ENCODE measurements around the gene EAPP.
"Not testable (repeated sequence)": the region's sequence is repeated elsewhere in the genome, so short reads cannot be mapped to it uniquely, and the experiment has no call there.

The EAPP gene

GRCh38 chr14:34498684-34499412 lies 40.7 kb downstream of the EAPP start:
- H3K27ac ChIP-seq (ENCODE audit: low read depth, low read length), result no peak overlapping the region
- no peak overlapping the region for H3K4me3 ChIP-seq (ENCODE audit: low read depth in 1 of 2, low read length in 2 of 2)
- no peaks in the 10 kb centered on the region for H3K27me3 ChIP-seq (ENCODE audit: control insufficient read depth in 1 of 2, insufficient read depth in 2 of 2, low read length in 2 of 2)
- no peaks in the 10 kb centered on the region for H3K9me3 ChIP-seq (ENCODE audit: low read length)
- H3K9ac ChIP-seq (ENCODE audit: low read length), result no peak overlapping the region
- H3K4me1 ChIP-seq (ENCODE audit: insufficient read depth, low read length), result peaks cover 22% of the 10 kb centered on the region
- no peaks in the 10 kb centered on the region for H3K36me3 ChIP-seq (ENCODE audit: insufficient read depth, low read length)

DNA sequence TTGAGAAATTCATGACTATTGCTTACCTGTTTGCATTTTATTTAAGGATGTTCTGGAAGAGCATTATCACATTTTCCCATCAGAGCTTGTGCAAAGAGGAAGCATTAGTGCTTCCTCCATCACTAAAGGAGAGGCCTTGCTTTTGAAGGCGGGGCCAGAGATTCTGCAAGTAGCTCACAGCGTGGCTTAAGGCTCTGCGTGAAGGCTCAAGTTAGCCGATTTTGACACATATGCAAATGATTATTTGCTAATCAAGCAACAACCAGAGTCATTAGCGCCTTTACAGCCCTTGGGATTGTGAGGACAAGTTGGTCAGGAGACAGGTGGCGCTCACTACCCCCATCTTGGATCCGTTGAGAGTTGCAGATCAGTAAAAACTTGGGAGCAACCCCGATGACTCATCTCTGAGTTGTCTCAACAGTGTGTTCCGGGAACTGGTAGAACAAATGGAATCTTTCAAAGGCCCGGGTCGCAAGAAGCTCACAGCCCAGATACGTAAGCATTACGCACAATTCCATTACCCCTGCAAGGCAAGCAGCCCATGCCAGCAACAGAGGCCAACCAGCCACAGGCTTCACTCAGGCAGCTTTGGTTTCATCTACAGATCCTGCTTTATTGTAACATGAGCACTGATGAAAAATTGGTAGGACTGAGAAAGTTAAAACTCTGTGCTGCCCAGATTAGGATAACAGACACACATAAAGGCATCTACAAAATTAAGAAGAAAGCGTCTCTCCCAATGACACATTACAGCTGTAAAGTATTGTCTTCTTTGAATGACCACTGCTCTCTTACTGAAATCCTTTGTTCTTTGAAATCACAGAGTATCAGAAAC lies 42.6 kb downstream of the EAPP start:
- Histone ChIP-seq H3K9me3 (ENCODE audit: low read length) (no peaks in the 10 kb centered on the region), H3K36me3 (ENCODE audit: insufficient read depth, low read length) (no peaks in the 10 kb centered on the region), H3K9ac (ENCODE audit: low read length) (no peak overlapping the region), H3K27me3 (ENCODE audit: control insufficient read depth in 1 of 2, insufficient read depth in 2 of 2, low read length in 2 of 2) (no peaks in the 10 kb centered on the region), H3K4me1 (ENCODE audit: insufficient read depth, low read length) (peaks cover 22% of the 10 kb centered on the region), H3K4me3 (ENCODE audit: low read depth in 1 of 2, low read length in 2 of 2) (no peak overlapping the region), H3K27ac (ENCODE audit: low read depth, low read length) (peak overlapping the region; percentile 89)

DNA sequence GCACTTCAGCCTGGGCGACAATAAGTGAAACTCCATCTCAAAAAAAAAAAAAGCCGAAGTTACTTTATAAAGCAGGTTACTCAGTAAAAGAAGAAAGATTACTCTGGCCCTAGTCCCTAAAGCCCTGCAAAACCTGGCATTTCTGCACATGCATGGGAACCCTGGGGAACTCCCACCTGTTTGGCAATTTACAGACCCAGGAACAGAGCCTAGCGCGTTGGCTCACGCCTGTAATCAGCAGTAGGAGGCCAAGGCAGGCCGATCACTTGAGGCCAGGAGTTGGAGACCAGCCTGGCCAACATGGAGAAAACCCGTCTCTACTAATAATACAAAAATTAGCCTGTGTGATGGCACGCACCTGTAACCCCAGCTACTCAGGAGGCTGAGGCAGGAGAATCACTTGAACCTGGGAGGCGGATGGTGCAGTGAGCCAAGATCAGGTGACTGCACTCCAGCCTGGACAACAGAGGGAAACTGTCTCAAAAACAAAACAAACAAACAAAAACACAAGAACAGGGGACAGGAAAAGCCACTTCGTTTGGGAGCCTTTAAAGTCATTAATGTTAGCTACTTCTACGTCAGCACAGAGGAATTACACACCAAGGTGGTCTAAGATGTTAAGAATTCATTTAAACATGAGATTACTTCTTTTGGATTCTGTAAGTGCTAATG lies 43.4 kb downstream of the EAPP start:
- Histone ChIP-seq H3K36me3 (ENCODE audit: insufficient read depth, low read length) (no peaks in the 10 kb centered on the region), H3K9me3 (ENCODE audit: low read length) (no peaks in the 10 kb centered on the region), H3K4me1 (ENCODE audit: insufficient read depth, low read length) (peaks cover 22% of the 10 kb centered on the region), H3K4me3 (ENCODE audit: low read depth in 1 of 2, low read length in 2 of 2) (no peak overlapping the region), H3K9ac (ENCODE audit: low read length) (no peak overlapping the region), H3K27me3 (ENCODE audit: control insufficient read depth in 1 of 2, insufficient read depth in 2 of 2, low read length in 2 of 2) (no peaks in the 10 kb centered on the region), H3K27ac (ENCODE audit: low read depth, low read length) (peak overlapping the region; percentile 72)

GRCh38 chr14:34489324-34489723 lies 50.2 kb downstream of the EAPP start:
- no peaks in the 10 kb centered on the region for H3K27me3 ChIP-seq (ENCODE audit: control insufficient read depth in 1 of 2, insufficient read depth in 2 of 2, low read length in 2 of 2)
- H3K36me3 ChIP-seq (ENCODE audit: insufficient read depth, low read length), result no peaks in the 10 kb centered on the region
- no peak overlapping the region for H3K27ac ChIP-seq (ENCODE audit: low read depth, low read length)
- no peaks in the 10 kb centered on the region for H3K4me1 ChIP-seq (ENCODE audit: insufficient read depth, low read length)
- H3K4me3 ChIP-seq (ENCODE audit: low read depth in 1 of 2, low read length in 2 of 2), result no peak overlapping the region
- no peak overlapping the region for H3K9ac ChIP-seq (ENCODE audit: low read length)
- no peaks in the 10 kb centered on the region for H3K9me3 ChIP-seq (ENCODE audit: low read length)

GRCh38 chr14:34488528-34488927 lies 51.0 kb downstream of the EAPP start:
- no peak overlapping the region for H3K9ac ChIP-seq (ENCODE audit: low read length)
- H3K27ac ChIP-seq (ENCODE audit: low read depth, low read length), result no peak overlapping the region
- H3K4me1 ChIP-seq (ENCODE audit: insufficient read depth, low read length), result no peaks in the 10 kb centered on the region
- no peaks in the 10 kb centered on the region for H3K27me3 ChIP-seq (ENCODE audit: control insufficient read depth in 1 of 2, insufficient read depth in 2 of 2, low read length in 2 of 2)
- no peak overlapping the region for H3K4me3 ChIP-seq (ENCODE audit: low read depth in 1 of 2, low read length in 2 of 2)
- no peaks in the 10 kb centered on the region for H3K36me3 ChIP-seq (ENCODE audit: insufficient read depth, low read length)
- no peaks in the 10 kb centered on the region for H3K9me3 ChIP-seq (ENCODE audit: low read length)

- Histone ChIP-seq H3K36me3 (ENCODE audit: insufficient read depth, low read length) (no peaks in the 10 kb centered on the region), H3K27me3 (ENCODE audit: control insufficient read depth in 1 of 2, insufficient read depth in 2 of 2, low read length in 2 of 2) (no peaks in the 10 kb centered on the region), H3K4me1 (ENCODE audit: insufficient read depth, low read length) (no peaks in the 10 kb centered on the region), H3K4me3 (ENCODE audit: low read depth in 1 of 2, low read length in 2 of 2) (no peak overlapping the region), H3K9ac (ENCODE audit: low read length) (no peak overlapping the region), H3K9me3 (ENCODE audit: low read length) (no peaks in the 10 kb centered on the region), H3K27ac (ENCODE audit: low read depth, low read length) (no peak overlapping the region)
Measured at GRCh38 chr14:34484726-34485125, 54.8 kb downstream of the EAPP start.

GRCh38 chr14:34482463-34482862 lies 57.0 kb downstream of the EAPP start:
- Histone ChIP-seq H3K27me3 (ENCODE audit: control insufficient read depth in 1 of 2, insufficient read depth in 2 of 2, low read length in 2 of 2) (no peaks in the 10 kb centered on the region), H3K4me3 (ENCODE audit: low read depth in 1 of 2, low read length in 2 of 2) (no peak overlapping the region), H3K4me1 (ENCODE audit: insufficient read depth, low read length) (no peaks in the 10 kb centered on the region), H3K36me3 (ENCODE audit: insufficient read depth, low read length) (no peaks in the 10 kb centered on the region), H3K9ac (ENCODE audit: low read length) (no peak overlapping the region), H3K27ac (ENCODE audit: low read depth, low read length) (no peak overlapping the region), H3K9me3 (ENCODE audit: low read length) (no peaks in the 10 kb centered on the region)

GRCh38 chr14:34479694-34480093 lies 59.8 kb downstream of the EAPP start:
- Histone ChIP-seq H3K9me3 (ENCODE audit: low read length) (no peaks in the 10 kb centered on the region), H3K4me1 (ENCODE audit: insufficient read depth, low read length) (no peaks in the 10 kb centered on the region)

DNA sequence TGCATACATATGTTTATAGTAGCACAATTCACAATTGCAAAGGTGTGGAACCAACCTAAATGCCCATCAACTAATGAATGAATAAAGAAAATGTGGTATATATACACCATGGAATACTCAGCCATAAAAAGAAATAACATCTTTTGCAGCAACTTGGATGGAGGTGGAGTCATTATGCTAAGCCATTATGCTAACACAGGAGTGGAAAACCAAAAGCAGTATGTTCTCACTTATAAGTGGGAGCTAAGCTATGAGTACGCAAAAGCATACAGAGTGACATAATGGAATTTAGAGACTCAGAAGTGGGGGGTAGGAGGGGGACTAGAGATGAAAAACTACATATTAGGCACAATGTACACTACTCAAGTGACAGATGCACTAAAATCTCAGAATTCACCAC lies 61.2 kb downstream of the EAPP start:
- H3K4me3 ChIP-seq (ENCODE audit: low read depth in 1 of 2, low read length in 2 of 2), result no peak overlapping the region
- H3K27me3 ChIP-seq (ENCODE audit: control insufficient read depth in 1 of 2, insufficient read depth in 2 of 2, low read length in 2 of 2), result no peaks in the 10 kb centered on the region
- no peak overlapping the region for H3K27ac ChIP-seq (ENCODE audit: low read depth, low read length)
- no peaks in the 10 kb centered on the region for H3K9me3 ChIP-seq (ENCODE audit: low read length)
- H3K4me1 ChIP-seq (ENCODE audit: insufficient read depth, low read length), result no peaks in the 10 kb centered on the region
- no peak overlapping the region for H3K9ac ChIP-seq (ENCODE audit: low read length)
- no peaks in the 10 kb centered on the region for H3K36me3 ChIP-seq (ENCODE audit: insufficient read depth, low read length)

More at GRCh38 chr14:34479694-34480093, 59.8 kb downstream of the EAPP start:
- no peak overlapping the region for H3K27ac ChIP-seq (ENCODE audit: low read depth, low read length)
- no peak overlapping the region for H3K9ac ChIP-seq (ENCODE audit: low read length)
- no peaks in the 10 kb centered on the region for H3K36me3 ChIP-seq (ENCODE audit: insufficient read depth, low read length)
- H3K27me3 ChIP-seq (ENCODE audit: control insufficient read depth in 1 of 2, insufficient read depth in 2 of 2, low read length in 2 of 2), result no peaks in the 10 kb centered on the region
- no peak overlapping the region for H3K4me3 ChIP-seq (ENCODE audit: low read depth in 1 of 2, low read length in 2 of 2)

DNA sequence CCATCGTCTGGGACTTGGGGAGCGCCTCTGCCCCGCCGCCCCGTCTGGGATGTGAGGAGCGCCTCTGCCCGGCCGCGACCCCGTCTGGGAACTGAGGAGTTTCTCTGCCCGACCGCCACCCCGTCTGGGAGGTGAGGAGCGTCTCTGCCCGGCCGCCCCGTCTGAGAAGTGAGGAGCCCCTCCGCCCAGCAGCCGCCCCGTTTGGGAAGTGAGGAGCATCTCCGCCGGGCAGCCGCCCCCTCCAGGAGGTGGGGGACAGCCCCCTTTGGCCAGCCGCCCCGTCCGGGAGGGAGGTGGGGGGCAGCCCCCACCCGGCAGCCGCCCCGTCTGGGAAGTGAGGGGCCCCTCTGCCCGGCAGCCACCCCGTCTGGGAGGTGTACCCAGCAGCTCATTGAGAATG lies 63.5 kb downstream of the EAPP start:
- not testable (repeated sequence) for H3K27ac ChIP-seq (ENCODE audit: low read depth, low read length); H3K4me1 ChIP-seq (ENCODE audit: insufficient read depth, low read length); H3K4me3 ChIP-seq (ENCODE audit: low read depth in 1 of 2, low read length in 2 of 2); H3K36me3 ChIP-seq (ENCODE audit: insufficient read depth, low read length); H3K27me3 ChIP-seq (ENCODE audit: control insufficient read depth in 1 of 2, insufficient read depth in 2 of 2, low read length in 2 of 2); H3K9me3 ChIP-seq (ENCODE audit: low read length); H3K9ac ChIP-seq (ENCODE audit: low read length)

GRCh38 chr14:34475163-34475562 lies 64.3 kb downstream of the EAPP start:
- no peak overlapping the region for H3K27ac ChIP-seq (ENCODE audit: low read depth, low read length)
- H3K4me3 ChIP-seq (ENCODE audit: low read depth in 1 of 2, low read length in 2 of 2), result no peak overlapping the region
- H3K36me3 ChIP-seq (ENCODE audit: insufficient read depth, low read length), result no peaks in the 10 kb centered on the region
- H3K27me3 ChIP-seq (ENCODE audit: control insufficient read depth in 1 of 2, insufficient read depth in 2 of 2, low read length in 2 of 2), result no peaks in the 10 kb centered on the region
- no peaks in the 10 kb centered on the region for H3K9me3 ChIP-seq (ENCODE audit: low read length)
- no peaks in the 10 kb centered on the region for H3K4me1 ChIP-seq (ENCODE audit: insufficient read depth, low read length)
- no peak overlapping the region for H3K9ac ChIP-seq (ENCODE audit: low read length)
